GM21717 (cell line): Measurements from ENCODE around the gene ECHDC3.
"Not testable (repeated sequence)": the region's sequence is repeated elsewhere in the genome, so short reads cannot be mapped to it uniquely, and the experiment has no call there.

Source experiments
- ATAC-seq: cut with Tn5 transposase; IDR thresholded peaks from one replicate; pipeline ENCODE4 v1.9.1; 2021; ENCODE audit warnings: mild to moderate bottlenecking, moderate library complexity; ENCODE audit not compliant: unreplicated experiment

The ECHDC3 gene

GRCh38 chr10:11715815-11716494 is 26.2 kb upstream of the ECHDC3 start:
- no peak for ATAC-seq

DNA sequence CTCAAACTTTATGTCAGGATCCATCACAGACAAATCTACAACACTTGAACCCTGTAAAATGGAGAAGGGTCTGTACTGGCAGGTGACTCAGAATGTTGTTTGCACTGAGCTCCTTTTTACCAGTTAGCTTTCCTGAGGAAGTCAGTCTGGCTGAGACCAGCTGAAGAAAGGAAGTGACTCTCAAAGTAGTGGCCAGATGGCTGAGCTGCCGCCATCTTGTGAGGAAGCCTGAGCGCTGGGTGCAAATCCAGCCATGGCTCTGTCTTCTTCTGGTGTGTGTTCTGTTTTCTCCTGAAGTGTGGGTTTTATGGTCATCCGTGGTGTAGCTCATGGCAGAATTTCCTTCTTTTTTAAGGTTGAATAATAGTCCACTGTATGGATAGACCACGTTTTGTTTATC is 25.5 kb upstream of the ECHDC3 start:
- ATAC-seq, result no peak

DNA sequence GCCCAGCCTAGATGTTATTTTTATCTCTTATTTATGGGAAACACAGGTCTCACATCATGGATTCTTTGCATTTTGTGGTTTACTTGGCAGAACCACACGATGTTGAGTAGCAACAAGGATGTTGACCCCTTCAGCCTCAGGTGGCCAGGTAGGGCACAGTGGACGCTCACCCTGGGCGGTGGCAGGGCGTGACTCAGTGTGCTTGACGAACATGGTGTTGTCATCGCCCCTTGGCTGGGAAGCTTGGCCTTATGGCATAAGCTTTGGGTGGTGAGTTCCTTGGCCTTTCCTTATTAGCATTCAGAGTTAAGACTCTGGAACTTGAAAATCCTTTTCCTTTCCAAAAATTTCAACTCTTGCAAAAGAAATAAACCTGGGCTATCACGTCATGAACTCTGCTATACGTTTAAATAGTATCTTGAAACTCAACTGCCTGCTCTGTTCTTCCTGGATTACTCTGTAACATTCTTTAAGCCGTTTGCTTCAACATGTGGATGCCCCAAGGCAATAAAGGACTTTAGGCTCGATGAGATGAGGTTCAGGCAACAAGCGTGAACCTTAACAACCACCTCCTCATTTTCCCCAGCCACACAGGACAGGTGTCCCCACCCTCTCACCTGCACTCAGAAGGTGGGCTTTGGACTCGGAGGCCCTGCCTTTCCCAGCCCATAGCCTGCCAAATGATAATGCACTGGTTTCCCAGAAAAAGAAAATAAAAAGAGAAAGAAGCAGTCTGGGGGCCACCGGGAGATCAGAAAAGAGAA is 22.5 kb upstream of the ECHDC3 start:
- no peak for ATAC-seq

GRCh38 chr10:11720260-11720741 is 21.9 kb upstream of the ECHDC3 start:
- no peak for ATAC-seq

- no peak for ATAC-seq
Observed at GRCh38 chr10:11721806-11722205, 20.4 kb upstream of the ECHDC3 start.

DNA sequence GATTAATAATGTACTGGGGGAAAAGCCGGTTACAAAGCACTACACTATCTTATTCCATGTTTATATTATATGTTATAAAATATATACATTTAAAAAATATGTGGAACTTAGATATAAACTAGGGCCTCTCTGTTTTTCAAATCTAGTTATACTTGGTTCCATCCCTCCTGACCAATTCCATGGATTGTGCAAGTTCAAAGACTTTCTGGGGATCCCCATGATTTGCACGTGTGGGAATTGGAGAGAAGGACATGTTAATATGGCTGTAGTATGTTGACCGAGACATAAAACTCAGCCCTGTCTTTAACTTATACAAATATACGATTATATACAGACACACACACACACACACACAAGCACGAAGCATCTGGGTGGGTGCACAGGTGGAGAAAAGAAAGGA is 18.8 kb upstream of the ECHDC3 start:
- no peak for ATAC-seq

GRCh38 chr10:11724938-11725776 is 17.0 kb upstream of the ECHDC3 start:
- ATAC-seq, result peak; percentile 62

DNA sequence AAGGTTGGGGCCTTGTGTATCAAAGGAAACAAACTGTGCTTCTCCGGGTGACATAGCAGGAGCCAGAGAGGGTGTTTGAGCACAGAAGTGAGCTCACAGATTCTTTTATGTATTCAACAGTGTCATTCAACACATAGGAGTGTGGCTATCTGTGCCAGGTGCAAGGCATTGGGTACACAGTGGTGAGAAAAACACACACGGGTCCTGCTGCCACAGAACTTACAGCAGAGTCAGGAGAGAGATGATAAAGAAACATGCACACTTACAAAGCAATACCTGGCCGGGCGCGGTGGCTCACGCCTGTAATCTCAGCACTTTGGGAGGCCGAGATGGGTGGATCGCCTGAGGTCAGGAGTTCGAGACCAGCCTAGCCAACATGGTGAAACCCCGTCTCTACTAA is 16.3 kb upstream of the ECHDC3 start:
- ATAC-seq, result no peak

- no peak for ATAC-seq
Observed at GRCh38 chr10:11727563-11727962, 14.6 kb upstream of the ECHDC3 start.

DNA sequence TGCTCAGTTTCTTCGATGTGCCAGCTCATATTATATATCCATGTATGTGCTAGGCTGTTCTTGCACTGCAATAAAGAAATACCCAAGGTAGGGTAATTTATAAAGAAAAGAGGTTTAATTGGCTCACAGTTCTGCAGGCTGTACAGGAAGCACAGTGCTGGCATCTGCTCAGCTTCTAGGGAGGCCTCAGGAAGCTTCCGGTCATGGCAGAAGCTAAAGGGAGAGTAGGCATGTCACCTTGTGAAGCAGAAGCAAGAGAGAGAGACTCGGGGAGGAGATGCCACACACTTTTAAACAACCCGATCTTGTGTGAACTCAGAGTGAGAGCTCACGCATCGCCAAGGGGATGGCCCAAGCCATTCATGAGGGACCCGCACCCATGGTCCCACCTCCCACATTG is 13.8 kb upstream of the ECHDC3 start:
- no peak for ATAC-seq

- ATAC-seq, result no peak
Observed at GRCh38 chr10:11729790-11730315, 12.3 kb upstream of the ECHDC3 start.

DNA sequence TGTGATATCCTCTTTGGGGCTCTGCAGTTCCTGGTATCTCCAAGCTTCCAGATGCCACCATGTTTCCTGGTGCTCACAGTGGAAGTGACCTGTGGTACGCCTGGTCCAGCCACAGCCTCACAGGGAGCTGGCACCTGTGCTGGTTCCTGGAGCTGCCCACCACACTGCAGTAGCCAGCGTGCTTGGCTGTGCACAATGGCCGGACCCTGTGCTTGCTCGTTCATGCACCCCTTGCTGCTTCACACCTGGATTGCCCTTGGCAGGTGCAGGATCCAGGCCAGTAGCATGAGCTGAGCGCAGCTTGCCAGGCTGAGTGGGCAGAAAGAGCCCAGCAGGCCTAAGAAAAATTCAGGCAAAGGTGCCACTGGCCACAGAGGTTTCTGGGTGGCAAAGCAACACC is 11.4 kb upstream of the ECHDC3 start:
- ATAC-seq, result no peak

- ATAC-seq, result not testable (repeated sequence)
Observed at GRCh38 chr10:11736767-11737166, 5.4 kb upstream of the ECHDC3 start.

GRCh38 chr10:11737258-11738032 is 4.7 kb upstream of the ECHDC3 start:
- not testable (repeated sequence) for ATAC-seq

DNA sequence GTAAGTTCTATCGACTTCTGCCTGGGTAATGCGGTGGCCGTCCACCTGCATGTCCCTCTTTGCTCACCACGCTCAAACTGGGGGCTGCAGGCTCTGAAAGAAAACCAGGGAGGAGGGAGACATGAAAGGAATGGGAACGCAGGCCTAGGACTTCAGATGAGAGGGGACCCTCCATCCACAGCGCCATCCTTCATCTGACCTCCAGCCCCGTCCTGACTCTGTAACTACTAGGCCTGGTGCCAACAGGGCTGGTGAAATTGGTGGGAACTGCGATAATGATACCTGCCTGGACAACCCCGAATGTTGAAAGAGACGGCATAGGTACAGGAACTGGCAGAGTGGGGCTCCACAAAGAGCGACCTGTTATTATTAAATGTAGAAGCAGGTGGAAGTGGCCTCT is 1.3 kb upstream of the ECHDC3 start:
- ATAC-seq, result no peak

DNA sequence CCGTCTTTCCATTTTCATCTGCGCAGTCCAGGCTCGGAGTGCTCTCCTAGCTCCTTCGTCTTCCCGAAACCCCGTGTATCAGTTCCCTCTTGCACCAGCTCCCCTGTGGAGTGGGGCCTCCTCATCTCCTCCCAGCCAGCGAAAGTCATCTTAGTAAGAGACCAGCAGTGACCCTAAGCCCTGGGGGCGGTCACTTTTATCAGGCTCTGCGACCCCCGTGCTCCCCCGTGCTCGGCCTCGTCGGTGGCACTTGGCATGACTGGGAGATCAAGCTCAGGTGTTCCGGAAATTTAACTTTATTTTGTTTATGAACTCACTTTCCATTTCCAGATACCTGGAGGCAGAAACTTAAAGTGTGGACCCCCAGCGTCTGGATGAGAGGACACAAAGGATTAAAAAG is 574 bp upstream of the ECHDC3 start:
- ATAC-seq, result no peak

DNA sequence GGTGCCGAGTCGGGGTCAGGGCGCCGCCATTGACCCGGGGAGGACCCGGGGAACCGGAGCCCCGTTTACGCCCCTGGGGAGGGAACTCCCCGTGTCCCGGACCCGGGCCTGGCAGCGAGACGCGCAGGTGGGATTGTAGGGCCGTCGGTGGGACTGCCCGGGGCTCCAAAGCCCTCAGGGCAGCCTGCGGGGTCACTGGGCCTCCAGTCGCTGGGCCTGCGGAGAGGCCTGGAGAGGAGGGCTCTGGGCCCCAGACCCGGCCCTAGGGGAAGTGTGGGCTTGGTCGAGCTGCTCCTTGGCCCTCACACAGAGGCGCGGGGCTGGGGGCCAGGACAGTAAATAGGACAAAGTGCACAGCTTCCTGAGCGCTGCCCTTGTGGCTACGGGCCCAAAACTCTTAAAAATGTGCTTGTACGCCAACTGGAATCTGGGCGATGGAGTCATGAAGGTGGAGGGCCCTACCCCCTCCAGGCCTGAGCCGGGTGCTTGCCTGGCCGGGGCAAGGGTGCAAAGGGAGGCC is 657 bp downstream of the ECHDC3 start:
- no peak for ATAC-seq

- ATAC-seq, result no peak
Observed at GRCh38 chr10:11743461-11744338, 1.5 kb downstream of the ECHDC3 start.

DNA sequence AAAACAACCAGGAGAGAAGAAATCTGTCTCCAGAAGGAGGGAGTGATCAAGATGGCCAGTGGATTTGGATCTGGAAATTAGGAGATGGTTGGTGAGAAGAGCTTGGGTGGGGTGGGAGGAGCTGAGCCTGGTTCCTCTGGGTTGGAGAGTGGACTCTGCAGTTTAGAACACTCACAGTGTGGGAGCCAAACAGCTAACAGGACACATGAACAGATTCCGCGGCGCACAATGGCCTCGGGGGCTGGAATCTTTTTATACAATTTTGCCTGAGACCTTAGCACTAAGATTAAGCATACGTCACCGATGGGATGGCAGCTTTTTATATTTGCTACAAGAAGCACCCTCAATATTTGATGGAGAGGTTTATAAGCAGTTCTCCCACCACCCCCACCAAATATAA is 2.9 kb downstream of the ECHDC3 start:
- no peak for ATAC-seq
